ENCODE measurements around the gene ALDH1L1. TPM values are rescaled to one million over a fixed set of nuclear protein-coding genes. Genes with fewer than 3 reads are reported as not detected.

ALDH1L1 gene
- total and polyA plus RNA-seq, 8 donors, result 0.39 to 1.8 (median 0.51) TPM

DNA sequence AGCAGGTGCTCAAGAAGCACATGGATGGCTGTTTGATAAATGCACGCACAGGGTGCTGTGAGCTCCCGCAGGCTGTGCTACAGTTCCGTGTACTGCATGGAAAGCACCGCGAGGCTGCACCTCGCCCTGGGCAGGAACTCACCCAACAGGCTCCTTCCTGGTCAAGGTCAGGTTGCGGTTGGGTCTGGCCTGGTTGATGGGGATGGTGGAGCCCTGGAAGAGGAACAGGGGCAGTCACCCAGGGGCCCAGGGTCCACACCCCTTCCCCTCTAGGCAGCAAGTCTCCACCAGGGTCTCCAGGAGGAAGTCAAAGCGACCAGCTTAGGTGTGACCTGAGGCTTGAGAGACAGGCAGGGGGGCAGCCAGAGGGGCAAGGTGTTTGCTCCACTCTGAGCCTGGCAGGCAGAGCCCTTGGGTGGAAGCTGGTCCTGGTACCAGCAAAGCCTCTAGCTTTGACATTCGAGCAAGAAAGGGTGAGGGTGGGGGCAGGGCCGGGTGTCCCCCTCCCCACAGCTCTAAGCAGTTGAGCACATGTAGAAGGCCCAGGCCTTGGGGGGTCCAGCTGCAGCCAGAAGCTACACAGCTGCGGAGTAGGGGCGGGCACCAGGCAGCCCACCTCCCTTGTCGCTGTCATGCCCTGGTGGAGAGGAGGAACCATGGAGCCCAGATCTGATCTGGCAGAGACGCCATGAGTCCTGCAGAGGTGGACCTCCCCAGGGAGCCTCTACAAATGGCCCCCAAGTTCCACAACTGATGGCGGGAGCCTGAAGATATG, 50.1 kb downstream of the ALDH1L1 start:
- DNase-seq (peak in 2 of 4 donors; percentile 32 to 65), ATAC-seq (peak; percentile 26)
- no peak overlapping the region for H3K27ac ChIP-seq
- no peaks in the 10 kb centered on the region for H3K36me3 ChIP-seq
- no peak overlapping the region for H3K4me3 ChIP-seq
- intact Hi-C loops (cut with DNase I), result loop anchor here in 1 of 2 donors (5.0 kb wide), 1 partner anchor 262 kb away; the partner anchor contains the start of gene CFAP100
- no peaks in the 10 kb centered on the region for H3K27me3 ChIP-seq
- TF ChIP-seq, protein P1, sequence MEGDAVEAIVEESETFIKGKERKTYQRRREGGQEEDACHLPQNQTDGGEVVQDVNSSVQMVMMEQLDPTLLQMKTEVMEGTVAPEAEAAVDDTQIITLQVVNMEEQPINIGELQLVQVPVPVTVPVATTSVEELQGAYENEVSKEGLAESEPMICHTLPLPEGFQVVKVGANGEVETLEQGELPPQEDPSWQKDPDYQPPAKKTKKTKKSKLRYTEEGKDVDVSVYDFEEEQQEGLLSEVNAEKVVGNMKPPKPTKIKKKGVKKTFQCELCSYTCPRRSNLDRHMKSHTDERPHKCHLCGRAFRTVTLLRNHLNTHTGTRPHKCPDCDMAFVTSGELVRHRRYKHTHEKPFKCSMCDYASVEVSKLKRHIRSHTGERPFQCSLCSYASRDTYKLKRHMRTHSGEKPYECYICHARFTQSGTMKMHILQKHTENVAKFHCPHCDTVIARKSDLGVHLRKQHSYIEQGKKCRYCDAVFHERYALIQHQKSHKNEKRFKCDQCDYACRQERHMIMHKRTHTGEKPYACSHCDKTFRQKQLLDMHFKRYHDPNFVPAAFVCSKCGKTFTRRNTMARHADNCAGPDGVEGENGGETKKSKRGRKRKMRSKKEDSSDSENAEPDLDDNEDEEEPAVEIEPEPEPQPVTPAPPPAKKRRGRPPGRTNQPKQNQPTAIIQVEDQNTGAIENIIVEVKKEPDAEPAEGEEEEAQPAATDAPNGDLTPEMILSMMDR (IDR thresholded peaks at IDR 0.05), result no peak
- no peaks in the 10 kb centered on the region for H3K9me3 ChIP-seq
- peaks cover 0 to 11% of the 10 kb centered on the region in 2 donors for H3K4me1 ChIP-seq

DNA sequence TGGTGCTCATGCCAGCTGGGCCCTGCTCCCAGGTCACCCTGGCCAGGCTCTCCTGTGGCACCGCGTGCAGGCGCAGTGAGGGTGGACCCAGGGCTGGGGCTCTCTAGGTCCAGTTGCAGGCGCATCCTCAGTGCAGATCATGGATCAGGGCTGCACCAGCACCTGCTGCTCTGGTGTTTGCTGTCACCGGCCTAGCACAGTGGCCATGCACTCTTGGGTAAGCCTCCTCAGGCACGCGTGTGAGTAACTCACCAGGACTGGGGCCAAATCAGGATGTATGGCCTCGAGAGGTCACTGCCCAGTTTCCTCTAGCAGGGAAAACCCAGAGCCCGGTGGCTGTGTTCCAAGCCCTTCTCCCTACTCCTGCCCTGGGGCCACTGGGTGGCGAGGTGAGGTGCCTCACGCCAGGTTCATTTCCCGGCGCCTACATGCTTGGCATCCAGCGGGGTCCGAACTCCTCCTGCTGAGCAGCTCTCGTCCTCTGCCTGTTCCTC, 50.9 kb downstream of the ALDH1L1 start:
- no peak overlapping the region for H3K27ac ChIP-seq
- no peaks in the 10 kb centered on the region for H3K27me3 ChIP-seq
- TF ChIP-seq, protein P1 (IDR thresholded peaks at IDR 0.05), result no peak
- peaks cover 0 to 11% of the 10 kb centered on the region in 2 donors for H3K4me1 ChIP-seq
- peak in 2 of 4 donors; percentile 73 to 84 for DNase-seq
- no peaks in the 10 kb centered on the region for H3K9me3 ChIP-seq
- intact Hi-C loops (cut with DNase I), result no loop called here
- H3K4me3 ChIP-seq, result no peak overlapping the region
- no peaks in the 10 kb centered on the region for H3K36me3 ChIP-seq
- ATAC-seq, result peak; percentile 70

DNA sequence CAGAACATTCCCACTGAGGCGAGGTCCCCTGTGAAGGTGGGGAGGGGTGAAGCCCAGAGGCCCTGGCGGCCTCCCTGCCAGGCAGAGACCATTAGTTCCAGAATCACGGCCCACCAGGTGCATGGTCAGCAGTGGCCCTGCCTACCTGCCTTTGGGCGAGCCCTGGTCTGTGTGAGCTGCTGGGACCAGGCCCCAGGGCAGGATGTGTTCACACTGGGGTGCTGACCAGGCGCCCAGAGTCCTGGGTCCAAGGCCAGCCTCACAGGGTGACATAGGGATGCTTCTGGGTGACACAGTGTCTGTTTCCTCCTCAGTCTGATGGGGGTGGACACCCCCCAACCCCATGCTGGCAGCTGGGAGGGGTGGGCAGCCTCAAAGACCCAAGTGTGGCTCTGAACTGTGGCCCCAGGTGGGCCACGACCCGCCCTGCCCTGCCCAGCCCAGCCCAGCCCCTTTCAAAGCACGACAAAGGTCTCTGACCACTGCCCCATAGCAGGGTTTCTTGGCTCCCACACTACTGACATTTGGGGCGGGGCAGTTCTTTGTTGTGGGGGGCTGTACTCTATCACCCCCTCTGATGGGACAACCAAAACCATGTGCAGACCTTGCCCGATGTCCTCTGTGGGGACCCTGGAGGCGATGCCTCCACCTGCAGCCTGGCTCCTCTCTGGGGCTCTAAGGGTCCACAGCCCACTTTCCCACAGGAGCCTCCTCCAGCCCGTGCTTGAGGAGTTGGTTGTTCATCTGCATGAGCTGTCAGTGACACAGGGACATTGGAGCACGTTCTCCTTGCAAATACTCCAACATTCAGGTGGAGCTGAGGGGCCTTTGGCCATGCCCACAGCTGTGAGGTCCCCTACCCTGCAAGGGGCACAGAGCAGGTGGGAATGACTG, 51.6 kb downstream of the ALDH1L1 start:
- Histone ChIP-seq H3K4me3 (no peak overlapping the region), H3K9me3 (no peaks in the 10 kb centered on the region), H3K27me3 (no peaks in the 10 kb centered on the region), H3K36me3 (no peaks in the 10 kb centered on the region), H3K4me1 (peaks cover 0 to 11% of the 10 kb centered on the region in 2 donors), H3K27ac (no peak overlapping the region)
- TF ChIP-seq, protein P1 (IDR thresholded peaks at IDR 0.05), result no peak
- intact Hi-C loops (cut with DNase I), result no loop called here
- ATAC-seq, result no peak
- peak in 1 of 4 donors; percentile 51 for DNase-seq

DNA sequence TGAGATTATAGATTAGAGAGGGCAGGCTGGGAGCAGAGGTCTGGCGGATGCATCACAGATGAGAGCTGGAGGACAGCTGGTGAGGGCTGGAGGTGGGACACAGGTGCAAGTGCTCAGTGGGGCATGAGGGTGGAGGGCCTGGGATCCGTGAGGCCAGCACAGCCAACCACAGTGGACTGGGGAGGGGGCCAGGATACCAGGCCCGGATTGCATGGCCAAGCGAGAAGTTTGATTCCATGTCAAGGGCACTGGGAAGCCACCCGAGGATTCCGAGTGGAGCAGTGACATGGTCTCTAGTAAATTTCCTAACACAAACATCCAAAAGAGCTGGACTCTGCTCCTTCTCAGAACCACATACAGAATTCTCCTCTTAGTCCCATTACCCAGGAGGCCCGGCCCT, 52.5 kb downstream of the ALDH1L1 start:
- TF ChIP-seq, protein P1 (IDR thresholded peaks at IDR 0.05), result no peak
- no peaks in the 10 kb centered on the region for H3K36me3 ChIP-seq
- intact Hi-C loops (cut with DNase I), result no loop called here
- DNase-seq (peak in 1 of 4 donors; percentile 25), ATAC-seq (no peak)
- H3K4me3 ChIP-seq, result no peak overlapping the region
- H3K27me3 ChIP-seq, result no peaks in the 10 kb centered on the region
- no peaks in the 10 kb centered on the region for H3K9me3 ChIP-seq
- peaks cover 0 to 11% of the 10 kb centered on the region in 2 donors for H3K4me1 ChIP-seq
- no peak overlapping the region for H3K27ac ChIP-seq
